ENCODE results near the gene CTU1.

The CTU1 gene

DNA sequence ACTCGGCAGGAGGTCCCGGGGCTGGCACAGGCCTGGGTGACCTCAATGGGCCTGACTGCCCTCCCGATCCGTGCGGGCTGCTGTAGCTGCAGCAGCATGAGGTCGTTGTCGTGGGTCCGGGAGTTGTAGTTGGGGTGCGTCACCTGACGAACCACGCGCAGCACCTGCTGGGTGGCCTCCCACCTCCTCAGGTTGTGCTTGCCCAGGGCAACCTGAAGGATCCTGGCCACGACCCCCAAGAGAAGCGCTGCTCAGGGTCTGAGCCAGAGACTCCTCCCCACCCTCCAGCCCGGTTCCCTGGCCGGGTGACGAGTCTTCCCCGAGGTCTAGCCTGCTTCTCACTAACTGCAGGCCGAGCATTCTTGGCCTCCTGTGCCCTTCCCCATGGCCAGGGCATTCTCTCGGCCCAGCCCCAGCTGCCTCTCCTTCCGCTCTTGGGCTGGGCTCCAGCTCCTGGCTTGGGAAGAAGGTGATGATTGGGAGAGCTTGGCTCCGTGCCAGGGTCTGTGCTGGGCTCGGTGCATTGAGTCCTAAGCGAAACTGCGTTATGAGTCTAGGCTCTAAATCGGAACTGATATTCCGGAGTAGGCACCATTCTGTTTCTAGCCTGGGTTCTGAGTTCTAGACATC lies 28.6 kb downstream of the CTU1 start:
- no peak for DNase-seq

- no peak for DNase-seq
Observed at GRCh38 chr19:51078731-51079130, 29.5 kb downstream of the CTU1 start.

GRCh38 chr19:51078104-51078503 lies 30.1 kb downstream of the CTU1 start:
- DNase-seq = no peak

- no peak for DNase-seq
Observed at GRCh38 chr19:51076631-51077213, 31.5 kb downstream of the CTU1 start.

DNA sequence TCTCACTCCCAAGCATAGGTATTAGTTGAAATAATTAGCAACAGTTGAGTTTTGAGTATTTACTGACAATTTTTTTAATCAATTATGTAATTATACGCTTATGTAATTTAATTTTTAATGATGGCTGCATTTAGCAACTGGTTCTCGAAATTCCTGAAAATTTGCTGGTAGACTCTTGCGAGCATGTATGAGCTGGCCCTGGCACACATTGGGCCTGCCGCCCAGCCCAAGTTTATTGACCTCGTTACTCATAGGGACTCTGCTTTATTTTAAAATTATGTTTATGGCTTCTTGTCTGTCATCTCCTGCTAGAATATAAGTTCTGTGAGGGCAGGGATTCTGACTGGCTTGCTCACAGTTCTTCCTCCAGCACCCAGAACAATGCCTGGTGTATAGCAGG lies 32.2 kb downstream of the CTU1 start:
- no peak for DNase-seq

DNA sequence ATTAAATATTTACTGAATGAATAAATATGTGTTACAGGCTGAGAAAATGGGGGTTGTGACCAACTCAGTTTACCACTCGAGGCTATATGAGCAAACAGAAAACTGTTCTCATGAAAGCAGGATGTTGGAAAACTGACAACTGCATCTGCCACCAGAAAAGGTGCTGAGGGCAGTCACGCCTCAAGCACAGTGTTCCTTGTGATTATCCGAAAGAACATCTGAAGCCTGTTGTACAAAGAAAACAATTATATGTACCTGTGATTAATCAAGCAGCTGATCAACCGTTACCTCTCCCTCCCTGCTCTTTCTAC lies 37.2 kb downstream of the CTU1 start:
- no peak for DNase-seq

DNA sequence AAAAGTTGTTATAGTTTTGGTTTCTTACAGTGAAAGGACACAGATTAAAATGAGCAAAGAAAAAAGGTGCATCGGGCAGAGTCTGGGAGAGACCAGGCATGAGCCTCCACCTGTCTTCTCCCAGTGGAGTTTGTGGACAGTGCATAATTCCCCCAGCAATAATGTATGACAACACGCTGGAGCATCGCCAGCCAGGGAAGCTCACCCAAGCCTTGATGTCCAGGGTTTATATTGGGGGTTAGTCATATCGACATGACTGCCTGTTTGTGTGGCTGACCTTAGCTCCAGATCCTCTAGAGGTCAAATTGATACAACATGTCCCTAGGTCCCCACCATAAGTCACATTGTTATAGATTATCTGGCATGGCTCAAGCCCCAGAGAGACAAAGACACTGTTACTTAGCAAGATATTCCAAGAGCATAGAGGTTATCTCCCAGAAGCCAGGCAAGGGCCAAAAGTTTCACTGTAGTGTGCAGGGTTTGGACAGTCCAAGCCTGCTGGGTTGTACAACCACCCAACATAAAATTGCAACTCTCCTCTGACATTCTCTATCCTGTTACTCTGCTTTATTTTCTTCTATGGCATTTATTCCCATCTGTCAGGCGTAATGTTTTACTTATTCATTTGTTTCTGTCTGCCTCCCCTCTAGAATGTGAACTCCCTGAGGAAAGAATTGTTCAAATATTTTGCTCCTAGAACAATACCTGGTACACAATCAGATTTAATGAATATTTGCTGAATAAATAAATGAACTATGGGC lies 37.7 kb downstream of the CTU1 start:
- no peak for DNase-seq

- DNase-seq = no peak
Observed at GRCh38 chr19:51066393-51067186, 41.6 kb downstream of the CTU1 start.

GRCh38 chr19:51065221-51065960 lies 42.8 kb downstream of the CTU1 start:
- DNase-seq = no peak

DNA sequence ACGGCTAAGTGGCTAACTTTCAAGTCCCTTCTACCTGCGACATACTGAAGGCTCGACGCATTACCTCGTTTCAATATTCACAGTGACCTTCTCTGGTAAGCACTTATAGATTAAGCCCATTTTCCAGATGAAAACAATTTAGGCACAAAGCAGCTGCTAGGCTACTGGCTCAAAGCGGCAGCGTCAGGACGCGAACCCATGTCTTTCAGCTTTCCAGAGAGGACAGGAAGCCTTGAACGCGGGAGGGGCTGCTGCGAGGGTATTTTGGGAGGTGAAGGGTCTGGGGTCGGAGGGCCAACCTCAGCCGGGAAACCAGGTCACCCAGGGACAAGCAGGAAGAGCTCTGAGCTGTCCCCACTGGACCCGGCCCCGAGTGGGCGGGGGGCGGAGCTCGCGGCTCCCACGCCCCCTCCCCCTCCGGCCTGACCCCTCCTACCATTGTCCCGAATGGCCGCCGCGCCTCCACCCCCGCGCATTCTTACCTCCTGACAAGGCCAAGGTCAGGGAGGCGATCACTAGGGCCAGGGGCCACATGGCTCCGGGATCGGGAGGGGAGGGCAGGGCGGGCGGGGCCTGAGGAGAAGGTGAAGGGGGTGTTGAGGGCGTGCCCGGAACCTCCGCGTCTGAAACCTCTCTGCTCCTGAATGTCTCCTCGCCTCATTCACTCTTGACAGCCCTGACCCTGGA lies 43.5 kb downstream of the CTU1 start, which contains the start of gene KLK13:
Gene KLK13 (minus strand): TSS at position 559 of the 687 bp plus-strand sequence. CDS start 25 bp downstream, at position 534.
- no peak for DNase-seq

- DNase-seq = no peak
Observed at GRCh38 chr19:51063664-51064063, 44.5 kb downstream of the CTU1 start.

DNA sequence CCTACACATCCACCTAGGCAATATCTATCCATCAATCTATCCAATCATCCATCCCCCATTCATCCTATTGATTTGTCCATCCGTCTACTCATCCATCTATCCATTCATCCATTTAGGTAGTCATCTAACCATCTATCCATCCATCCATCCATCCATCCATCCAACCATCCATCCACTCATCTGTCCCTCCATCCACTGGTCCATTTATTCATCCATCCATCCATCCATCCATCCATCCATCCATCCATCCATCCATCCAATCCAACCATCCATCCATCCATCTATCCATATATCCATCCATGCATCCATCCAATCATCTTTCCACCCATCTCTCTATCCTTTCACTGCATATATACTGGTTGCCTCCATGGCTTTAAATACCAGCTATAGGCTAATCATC lies 47.2 kb downstream of the CTU1 start:
- no peak for DNase-seq

GRCh38 chr19:51060336-51060735 lies 47.9 kb downstream of the CTU1 start:
- DNase-seq = no peak

- no peak for DNase-seq
Observed at GRCh38 chr19:51059715-51060114, 48.5 kb downstream of the CTU1 start.

DNA sequence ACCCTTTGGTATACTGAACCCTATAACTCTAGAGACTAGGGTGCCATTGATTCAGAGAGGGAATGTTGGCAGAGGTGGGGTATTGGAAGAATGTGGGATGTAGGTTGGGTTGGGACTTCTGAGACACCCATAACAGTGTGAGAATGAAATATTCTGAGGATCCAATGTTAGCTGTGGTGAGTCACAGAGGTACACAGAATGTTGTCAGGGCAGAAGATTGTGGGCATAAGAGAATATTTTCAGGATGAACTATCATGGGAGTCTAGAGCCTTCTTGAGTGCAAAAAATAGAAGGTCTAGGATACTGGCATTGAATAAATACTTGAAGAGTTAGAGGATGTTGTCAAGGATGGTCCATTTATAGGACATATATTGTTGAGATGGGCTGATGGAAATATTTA lies 52.3 kb downstream of the CTU1 start:
- DNase-seq = no peak

All from cerebellar nuclear complex (tissue), 1 donor.